ENCODE results near the gene SFTPB. TPM values are rescaled to one million over a fixed set of nuclear protein-coding genes. Genes with fewer than 3 reads are reported as not detected.

Gene SFTPB
- total RNA-seq, 1 experiment from 2014 or later = not detected

DNA sequence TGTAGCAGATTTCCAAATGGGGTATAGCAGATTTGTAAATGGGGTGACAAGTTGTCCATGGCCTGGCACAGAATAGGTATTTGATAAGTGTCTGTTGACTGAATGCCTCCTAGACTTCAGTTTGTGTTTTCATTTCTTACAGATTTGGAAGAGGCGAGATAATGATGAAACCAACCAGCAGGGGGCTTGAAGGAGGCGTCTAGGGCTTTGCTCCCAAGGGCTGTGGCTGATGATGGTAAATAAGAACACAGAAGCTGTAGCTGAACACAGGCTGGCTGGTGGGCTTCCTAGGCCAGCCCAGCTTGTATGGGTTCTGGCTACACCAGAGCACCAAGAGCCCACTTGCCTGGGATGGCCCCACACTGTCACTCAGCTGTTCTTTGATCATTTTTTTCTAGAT, 19.4 kb downstream of the SFTPB start:
- intact Hi-C loops (cut with micrococcal nuclease; ENCODE audit: unreplicated experiment) = no loop called here
- Histone ChIP-seq H3K4me1 (replicated peaks; ENCODE audit: insufficient read depth) (peaks cover 27% of the 10 kb centered on the region), H3K79me2 (ENCODE audit: low read depth) (no peaks in the 10 kb centered on the region), H3K27ac (peak overlapping the region; percentile 72), H3K36me3 (ENCODE audit: low read depth) (peaks cover 41% of the 10 kb centered on the region), H3K27me3 (ENCODE audit: insufficient read depth, low read depth) (no peaks in the 10 kb centered on the region), H2AFZ (no peak overlapping the region), H4K20me1 (ENCODE audit: insufficient read depth) (no peaks in the 10 kb centered on the region), H3F3A (ENCODE audit: insufficient read depth, low read depth) (peaks cover 48% of the 10 kb centered on the region), H3K9me2 (ENCODE audit: insufficient read depth) (no peaks in the 10 kb centered on the region), H3K4me3 (no peak overlapping the region), H3K4me2 (peak overlapping the region; percentile 50), H3K9me3 (ENCODE audit: insufficient read depth, low read depth) (no peaks in the 10 kb centered on the region)
- DNase-seq = peak in 1 of 2 experiments; percentile 36
- ChIA-PET CTCF (interaction anchor here (0.6 kb wide), 1 partner anchor 167 kb away, joined by 9 read pairs; no protein-coding TSS in a partner anchor), POLR2A (ENCODE audit: unreplicated experiment) (no interaction called here)
- BruUV-seq (replicated peaks) = no TSS peak
- TF ChIP-seq, protein P1, sequence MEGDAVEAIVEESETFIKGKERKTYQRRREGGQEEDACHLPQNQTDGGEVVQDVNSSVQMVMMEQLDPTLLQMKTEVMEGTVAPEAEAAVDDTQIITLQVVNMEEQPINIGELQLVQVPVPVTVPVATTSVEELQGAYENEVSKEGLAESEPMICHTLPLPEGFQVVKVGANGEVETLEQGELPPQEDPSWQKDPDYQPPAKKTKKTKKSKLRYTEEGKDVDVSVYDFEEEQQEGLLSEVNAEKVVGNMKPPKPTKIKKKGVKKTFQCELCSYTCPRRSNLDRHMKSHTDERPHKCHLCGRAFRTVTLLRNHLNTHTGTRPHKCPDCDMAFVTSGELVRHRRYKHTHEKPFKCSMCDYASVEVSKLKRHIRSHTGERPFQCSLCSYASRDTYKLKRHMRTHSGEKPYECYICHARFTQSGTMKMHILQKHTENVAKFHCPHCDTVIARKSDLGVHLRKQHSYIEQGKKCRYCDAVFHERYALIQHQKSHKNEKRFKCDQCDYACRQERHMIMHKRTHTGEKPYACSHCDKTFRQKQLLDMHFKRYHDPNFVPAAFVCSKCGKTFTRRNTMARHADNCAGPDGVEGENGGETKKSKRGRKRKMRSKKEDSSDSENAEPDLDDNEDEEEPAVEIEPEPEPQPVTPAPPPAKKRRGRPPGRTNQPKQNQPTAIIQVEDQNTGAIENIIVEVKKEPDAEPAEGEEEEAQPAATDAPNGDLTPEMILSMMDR (conservative IDR thresholded peaks at IDR 0.05) = peak; percentile 67
- TF ChIP-seq EZH2 (IDR thresholded peaks at IDR 0.05; ENCODE audit: low read depth) = no peak

- intact Hi-C loops (cut with micrococcal nuclease; ENCODE audit: unreplicated experiment) = no loop called here
- no peak for TF ChIP-seq EZH2 (IDR thresholded peaks at IDR 0.05; ENCODE audit: low read depth)
- TF ChIP-seq, protein P1 (conservative IDR thresholded peaks at IDR 0.05) = no peak
- Histone ChIP-seq H2AFZ (no peak overlapping the region), H3K27ac (peak overlapping the region; percentile 72), H3K4me1 (replicated peaks; ENCODE audit: insufficient read depth) (peaks cover 27% of the 10 kb centered on the region), H3K36me3 (ENCODE audit: low read depth) (peaks cover 42% of the 10 kb centered on the region), H3K9me3 (ENCODE audit: insufficient read depth, low read depth) (no peaks in the 10 kb centered on the region), H4K20me1 (ENCODE audit: insufficient read depth) (no peaks in the 10 kb centered on the region), H3K27me3 (ENCODE audit: insufficient read depth, low read depth) (no peaks in the 10 kb centered on the region), H3K9me2 (ENCODE audit: insufficient read depth) (no peaks in the 10 kb centered on the region), H3K79me2 (ENCODE audit: low read depth) (no peaks in the 10 kb centered on the region), H3K4me2 (no peak overlapping the region; the same call in 1 of the 2 replicates), H3F3A (ENCODE audit: insufficient read depth, low read depth) (peaks cover 44% of the 10 kb centered on the region), H3K4me3 (no peak overlapping the region)
- no TSS peak for BruUV-seq (replicated peaks)
- DNase-seq = no peak
- ChIA-PET POLR2A (ENCODE audit: unreplicated experiment) (no interaction called here), CTCF (interaction anchor here (0.6 kb wide), 1 partner anchor 167 kb away, joined by 9 read pairs; no protein-coding TSS in a partner anchor)
Measured at GRCh38 chr2:85647823-85648526, 20.0 kb downstream of the SFTPB start.

- intact Hi-C loops (cut with micrococcal nuclease; ENCODE audit: unreplicated experiment) = no loop called here
- no peaks in the 10 kb centered on the region for H3K79me2 ChIP-seq (ENCODE audit: low read depth)
- ChIA-PET POLR2A (ENCODE audit: unreplicated experiment) (no interaction called here), CTCF (no interaction called here)
- H2AFZ ChIP-seq = no peak overlapping the region
- H3K36me3 ChIP-seq (ENCODE audit: low read depth) = peaks cover 53% of the 10 kb centered on the region
- no peak overlapping the region for H3K4me2 ChIP-seq
- TF ChIP-seq, protein P1 (conservative IDR thresholded peaks at IDR 0.05) = no peak
- no peak for TF ChIP-seq EZH2 (IDR thresholded peaks at IDR 0.05; ENCODE audit: low read depth)
- H3F3A ChIP-seq (ENCODE audit: insufficient read depth, low read depth) = peaks cover 40% of the 10 kb centered on the region
- H3K4me3 ChIP-seq = no peak overlapping the region
- DNase-seq = no peak
- no peaks in the 10 kb centered on the region for H3K9me3 ChIP-seq (ENCODE audit: insufficient read depth, low read depth)
- BruUV-seq (replicated peaks) = no TSS peak
- no peak overlapping the region for H3K27ac ChIP-seq
- H3K27me3 ChIP-seq (ENCODE audit: insufficient read depth, low read depth) = no peaks in the 10 kb centered on the region
- peaks cover 27% of the 10 kb centered on the region for H3K4me1 ChIP-seq (replicated peaks; ENCODE audit: insufficient read depth)
- H4K20me1 ChIP-seq (ENCODE audit: insufficient read depth) = no peaks in the 10 kb centered on the region; the same call in 1 of the 2 replicates
- no peaks in the 10 kb centered on the region for H3K9me2 ChIP-seq (ENCODE audit: insufficient read depth)
Measured at GRCh38 chr2:85646166-85646565, 21.8 kb downstream of the SFTPB start.

Measured in PC-9 (cell line).